Ovary (tissue), 3 donors: ENCODE data around the gene SENP7.

ENCODE experiments used
- CTCF ChIP-seq, 3 donors: fragments of 450-650 bp in 2 of 3; fragments of 200-600 bp in 1 of 3; IDR thresholded peaks; one replicate each; pipeline versions ENCODE4 v1.5.1 to v1.8.0; 2016 to 2022; ENCODE audit warnings: antibody characterized with exemption in 3 of 3, mild to moderate bottlenecking in 1 of 3
- EP300 ChIP-seq: sonication (generic); formaldehyde crosslinking; IDR thresholded peaks from one replicate; pipeline ENCODE4 v1.6.1; 2017; ENCODE audit warnings: antibody characterized with exemption
- POLR2A ChIP-seq: fragments of 450-650 bp; IDR thresholded peaks from one replicate; pipeline ENCODE4 v1.6.1; 2017; ENCODE audit warnings: antibody characterized with exemption, mild to moderate bottlenecking, moderate library complexity
- donor health status: DM: no; HTN: no; CAD: no.

DNA sequence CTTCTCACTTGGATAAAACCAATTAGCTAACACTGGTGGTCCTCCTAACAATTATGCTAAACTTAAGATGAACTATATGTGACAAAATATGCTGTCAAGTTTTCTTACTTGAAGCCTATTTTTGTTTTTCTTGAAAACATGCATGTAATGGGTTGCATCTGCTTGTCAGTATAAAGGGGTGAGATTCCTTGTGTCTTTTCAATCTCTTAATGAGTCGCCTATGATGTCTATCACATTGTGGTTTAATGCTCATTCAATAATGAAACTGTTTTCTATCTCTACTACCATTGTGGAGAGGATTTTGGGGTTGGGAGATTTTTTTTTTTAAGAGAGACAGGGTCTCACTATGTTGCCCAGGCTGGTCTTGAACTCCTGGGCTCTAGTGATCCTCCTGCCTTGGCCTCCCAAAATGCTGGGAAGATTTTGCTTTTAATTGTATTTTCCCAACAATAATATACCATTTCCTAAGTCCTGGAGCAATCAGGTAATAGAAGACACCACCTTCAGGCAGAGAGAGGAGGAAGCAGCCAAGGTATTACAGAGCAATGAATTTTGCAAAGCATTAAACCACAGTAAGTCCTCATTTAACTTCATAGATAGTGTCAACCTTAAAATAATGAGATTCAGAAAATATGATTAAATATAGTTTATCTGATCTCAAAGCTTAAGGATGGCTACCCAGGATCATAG is 31.3 kb upstream of the SENP7 start:
- TF ChIP-seq CTCF (IDR thresholded peaks at IDR 0.05) (no peak), POLR2A (no peak), EP300 (no peak)
